Activated gamma-delta T cell treated with Interleukin-2 at 50 U/mL for 16 hours (primary cell): Measurements from ENCODE around the gene NOXA1.
"Not testable (repeated sequence)": the region's sequence is repeated elsewhere in the genome, so short reads cannot be mapped to it uniquely, and the experiment has no call there.

Experiments used
- DNase-seq: peaks from one replicate; pipeline ENCODE4 v3.0.0-alpha.2; 2020

NOXA1 gene

GRCh38 chr9:137441289-137441934, 18.2 kb downstream of the NOXA1 start, which contains the start of gene ENTPD8:
TSS of gene ENTPD8 (minus strand) at chr9:137441357. CDS start at chr9:137438285, 3,072 bp downstream.
- DNase-seq = no peak

GRCh38 chr9:137441935-137442321, 18.7 kb downstream of the NOXA1 start:
- no peak for DNase-seq

- no peak for DNase-seq
These were observed 21.1 kb downstream of the NOXA1 start for GRCh38 chr9:137444106-137444790.

- peak; percentile 84 for DNase-seq
These were observed 22.1 kb downstream of the NOXA1 start for GRCh38 chr9:137445275-137445807.

GRCh38 chr9:137445930-137446431, 22.8 kb downstream of the NOXA1 start:
- no peak for DNase-seq

- no peak for DNase-seq
These were observed 23.8 kb downstream of the NOXA1 start for GRCh38 chr9:137446851-137447471.

GRCh38 chr9:137447722-137448601, 24.8 kb downstream of the NOXA1 start:
- DNase-seq = no peak

GRCh38 chr9:137448602-137448962, 25.4 kb downstream of the NOXA1 start:
- DNase-seq = no peak

GRCh38 chr9:137449081-137449844, 26.1 kb downstream of the NOXA1 start:
- DNase-seq = no peak

- peak; percentile 50 for DNase-seq
These were observed 26.8 kb downstream of the NOXA1 start for GRCh38 chr9:137449931-137450538.

GRCh38 chr9:137450539-137451222, 27.5 kb downstream of the NOXA1 start:
- DNase-seq = peak; percentile 66

GRCh38 chr9:137451264-137452005, 28.2 kb downstream of the NOXA1 start:
- DNase-seq = not testable (repeated sequence)

GRCh38 chr9:137452006-137452760, 29.0 kb downstream of the NOXA1 start:
- no peak for DNase-seq

- no peak for DNase-seq
These were observed 29.8 kb downstream of the NOXA1 start for GRCh38 chr9:137452761-137453642.

- DNase-seq = no peak
These were observed 30.5 kb downstream of the NOXA1 start for GRCh38 chr9:137453643-137454081.

- no peak for DNase-seq
These were observed 31.0 kb downstream of the NOXA1 start for GRCh38 chr9:137454145-137454596.

GRCh38 chr9:137454597-137455358, 31.6 kb downstream of the NOXA1 start:
- no peak for DNase-seq
